Measurements from ENCODE around the gene ZBTB1.

Gene ZBTB1

GRCh38 chr14:64573109-64573508 lies 68.5 kb downstream of the ZBTB1 start:
- DNase-seq = no peak

All from MV-4-11 (cell line).